NCI-H1092 treated with DMSO at 0.1 percent for 48 hours (cell line): ENCODE measurements around the gene PCNX3.

Source experiments
- DNase-seq: peaks from one replicate; lab custom pipeline; 2025; lab: John Stamatoyannopoulos, UW

Gene PCNX3

GRCh38 chr11:65580756-65581155, 34.8 kb upstream of the PCNX3 start:
- DNase-seq: no peak

- no peak for DNase-seq
Measured at GRCh38 chr11:65581928-65582327, 33.6 kb upstream of the PCNX3 start.

DNA sequence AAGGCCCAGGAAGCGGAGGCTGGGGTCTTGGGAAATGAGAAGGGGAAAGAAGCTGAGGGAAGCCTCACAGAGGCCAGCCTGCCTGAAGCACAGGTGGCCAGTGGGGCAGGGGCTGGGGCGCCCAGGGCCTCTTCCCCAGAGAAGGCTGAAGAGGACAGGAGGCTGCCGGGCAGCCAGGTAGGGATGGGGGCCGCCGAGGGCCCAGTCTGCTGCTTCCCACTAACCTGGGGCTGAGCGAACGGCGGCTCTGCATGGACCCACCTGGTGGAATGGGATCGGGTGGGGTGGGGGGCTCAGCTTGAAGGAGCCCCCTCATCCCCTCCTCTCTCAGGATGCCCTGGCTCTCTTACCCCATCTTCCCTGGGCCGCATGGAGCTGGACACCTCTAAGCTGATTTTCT, 32.0 kb upstream of the PCNX3 start:
- DNase-seq: no peak

GRCh38 chr11:65584106-65584505, 31.5 kb upstream of the PCNX3 start:
- DNase-seq: no peak

DNA sequence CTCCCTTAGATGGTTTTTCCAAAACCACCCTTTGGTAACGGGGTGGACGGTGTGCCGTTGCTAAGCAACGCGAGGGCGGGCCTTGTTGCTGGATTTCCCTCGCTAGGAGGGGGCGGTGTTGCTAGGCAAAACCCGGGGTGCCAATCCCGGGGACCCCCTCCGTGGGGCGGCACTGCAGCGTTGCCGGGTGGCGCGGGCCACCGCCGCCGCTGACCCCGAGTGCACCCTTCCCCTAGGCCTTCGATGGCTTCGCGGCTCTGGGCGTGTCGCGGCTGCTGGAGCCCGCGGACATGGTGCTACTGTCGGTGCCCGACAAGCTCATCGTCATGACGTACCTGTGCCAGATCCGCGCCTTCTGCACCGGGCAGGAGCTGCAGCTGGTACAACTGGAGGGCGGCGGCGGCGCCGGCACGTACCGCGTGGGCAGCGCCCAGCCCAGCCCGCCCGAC, 30.8 kb upstream of the PCNX3 start:
- no peak for DNase-seq

- no peak for DNase-seq
Measured at GRCh38 chr11:65585396-65586246, 30.0 kb upstream of the PCNX3 start.

- no peak for DNase-seq
Measured at GRCh38 chr11:65586247-65586630, 29.3 kb upstream of the PCNX3 start.

DNA sequence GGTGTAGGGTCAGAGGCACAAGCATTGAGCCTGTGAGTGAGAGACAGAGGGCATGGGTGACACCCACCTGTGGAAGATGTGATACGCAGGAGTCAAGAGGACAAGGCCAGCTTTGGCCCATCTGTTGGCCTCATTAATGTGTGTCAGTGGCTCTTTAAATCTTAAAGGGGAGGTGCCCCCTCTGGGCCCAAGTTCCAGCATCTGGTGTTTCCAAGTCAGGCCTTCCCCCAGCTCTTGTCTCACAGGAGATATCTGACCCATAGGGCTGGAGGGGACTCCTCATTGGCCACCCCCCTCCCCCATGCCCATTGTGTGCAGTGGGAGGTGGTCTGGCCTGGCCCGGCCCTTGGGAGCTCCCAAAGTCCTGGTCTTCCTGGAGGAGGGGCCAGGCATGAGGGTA, 28.9 kb upstream of the PCNX3 start:
- no peak for DNase-seq

- DNase-seq: peak; percentile 21
Measured at GRCh38 chr11:65588199-65589054, 27.1 kb upstream of the PCNX3 start.

DNA sequence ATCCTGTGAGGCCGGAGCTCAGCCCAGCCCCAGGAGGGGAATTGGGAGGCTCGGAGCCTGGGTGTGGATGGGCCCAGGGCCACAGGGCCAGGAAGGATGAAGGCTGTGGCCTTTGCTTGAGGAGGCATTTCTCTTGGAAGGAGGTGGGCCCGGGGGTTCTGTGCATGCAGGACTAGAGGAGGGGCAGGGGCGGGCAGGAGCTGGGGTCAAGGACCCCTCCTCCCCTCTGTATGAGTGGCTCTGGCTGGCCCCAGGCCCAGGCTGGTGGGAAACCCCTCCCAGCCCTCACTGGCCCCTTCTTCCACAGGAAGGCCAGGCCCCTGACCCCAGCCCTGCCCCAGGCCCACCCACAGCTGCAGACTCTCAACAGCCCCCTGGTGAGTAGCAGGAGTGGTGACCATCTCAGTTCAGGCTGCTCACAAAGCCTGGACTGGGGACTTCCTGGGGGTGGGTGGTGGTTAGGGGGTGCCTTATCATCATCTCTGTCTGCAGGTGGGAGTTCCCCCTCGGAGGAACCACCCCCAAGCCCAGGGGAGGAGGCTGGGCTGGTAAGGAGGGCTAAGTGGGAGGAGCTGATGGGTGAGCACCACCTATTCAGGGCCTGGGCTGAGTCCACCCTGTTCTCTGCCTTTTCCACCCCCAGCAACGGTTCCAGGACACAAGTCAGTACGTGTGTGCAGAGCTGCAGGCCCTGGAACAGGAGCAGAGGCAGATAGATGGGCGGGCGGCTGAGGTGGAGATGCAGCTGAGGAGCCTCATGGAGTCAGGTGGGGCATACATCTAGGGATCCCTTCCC, 25.9 kb upstream of the PCNX3 start:
- no peak for DNase-seq

DNA sequence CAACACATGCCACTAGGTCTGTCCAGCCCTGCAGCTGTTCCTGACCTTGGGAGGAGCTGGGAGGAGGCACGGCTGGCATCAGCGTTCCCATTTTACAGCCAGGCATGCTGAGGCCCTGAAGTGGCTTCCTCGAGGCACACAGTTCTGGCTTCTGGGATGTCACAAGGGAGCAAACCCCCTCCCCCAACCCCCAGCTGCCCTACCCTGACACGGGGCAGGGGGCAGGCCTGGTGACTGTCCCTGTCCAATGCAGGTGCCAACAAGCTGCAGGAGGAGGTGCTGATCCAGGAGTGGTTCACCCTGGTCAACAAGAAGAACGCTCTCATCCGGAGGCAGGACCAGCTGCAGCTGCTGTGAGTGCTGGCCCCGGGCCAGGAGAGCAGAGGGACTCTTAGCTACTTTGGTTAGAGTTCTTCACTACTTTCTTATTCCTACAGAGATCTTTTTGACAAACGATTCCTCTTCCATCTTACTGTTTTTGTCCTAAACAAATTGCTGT, 25.3 kb upstream of the PCNX3 start:
- DNase-seq: peak; percentile 7

- no peak for DNase-seq
Measured at GRCh38 chr11:65591939-65592857, 23.4 kb upstream of the PCNX3 start.

DNA sequence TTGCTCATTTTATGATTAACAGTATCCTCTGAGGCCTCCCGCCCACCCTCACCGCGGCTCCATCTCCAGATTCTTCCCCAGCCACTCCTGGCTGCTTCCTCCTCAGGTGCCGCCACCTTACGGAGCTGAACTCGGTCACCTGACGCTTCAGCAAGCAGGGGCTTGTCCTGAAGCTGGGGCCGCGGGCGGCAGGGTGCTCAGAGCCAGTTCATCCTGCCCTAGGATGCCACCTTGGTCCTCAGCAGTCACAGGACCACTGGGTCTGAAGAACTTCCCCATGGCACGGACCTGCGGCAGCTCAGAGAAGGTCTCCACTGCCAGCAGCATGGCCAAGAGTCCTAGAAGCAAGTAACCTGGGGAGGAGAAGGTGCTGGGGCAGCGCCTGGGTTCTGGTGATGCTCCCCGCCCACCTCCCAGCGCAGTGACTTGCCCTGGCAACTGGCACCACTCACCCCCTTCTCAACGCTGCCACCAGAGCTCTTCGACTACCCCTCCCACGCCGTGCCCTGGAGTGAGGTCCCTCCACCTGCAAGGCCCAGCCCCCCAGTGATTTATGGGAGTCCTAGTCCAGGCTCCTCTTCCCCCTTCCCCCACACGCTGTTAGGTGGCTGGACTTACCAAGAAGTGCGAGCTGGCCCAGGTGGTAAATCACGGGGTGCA, 22.6 kb upstream of the PCNX3 start:
- DNase-seq: no peak

DNA sequence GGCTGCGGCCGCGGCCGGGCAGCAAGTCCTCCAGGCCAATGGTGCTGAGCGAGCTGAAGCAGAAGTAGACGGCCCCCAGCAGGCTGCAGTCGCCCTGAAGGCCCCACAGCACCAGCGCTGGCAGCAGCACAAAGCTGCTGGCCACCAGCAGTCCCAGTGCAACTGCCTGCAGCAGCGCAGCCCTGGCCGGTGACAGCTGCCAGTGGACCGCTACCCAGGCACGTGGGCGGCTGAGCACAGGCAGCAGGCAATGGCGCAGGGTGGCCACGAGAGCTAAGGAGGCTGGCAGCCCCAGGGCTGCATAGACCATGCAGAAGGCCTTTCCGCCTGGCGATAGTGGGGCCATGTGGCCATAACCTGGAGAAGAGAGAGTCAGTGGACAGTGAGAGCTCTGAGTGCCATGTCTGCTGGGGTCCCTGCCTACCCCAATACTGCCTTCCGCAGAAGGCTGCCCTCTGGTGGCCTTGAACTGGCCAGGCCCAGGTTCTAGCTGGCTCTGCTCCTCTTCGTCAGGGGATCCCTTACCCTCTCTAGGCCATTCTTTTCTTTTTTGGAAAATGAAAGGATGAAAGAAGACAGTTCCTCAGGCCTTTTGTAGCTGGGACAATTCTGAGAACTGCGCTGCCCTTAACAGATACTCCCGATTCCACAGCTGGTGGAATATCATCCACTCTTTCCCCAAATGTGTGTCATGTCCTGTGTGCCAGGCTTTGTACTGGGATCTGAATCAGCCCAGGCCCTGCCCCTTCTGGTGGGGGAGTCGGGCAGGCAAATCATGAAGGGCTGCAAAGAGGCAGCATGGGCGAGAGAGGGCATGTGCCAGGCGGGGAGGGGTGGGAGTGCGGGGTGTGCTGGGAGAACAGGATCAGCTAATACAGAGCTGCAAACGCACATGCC, 21.8 kb upstream of the PCNX3 start:
- peak; percentile 3 for DNase-seq

- no peak for DNase-seq
Measured at GRCh38 chr11:65595131-65595530, 20.4 kb upstream of the PCNX3 start.

DNA sequence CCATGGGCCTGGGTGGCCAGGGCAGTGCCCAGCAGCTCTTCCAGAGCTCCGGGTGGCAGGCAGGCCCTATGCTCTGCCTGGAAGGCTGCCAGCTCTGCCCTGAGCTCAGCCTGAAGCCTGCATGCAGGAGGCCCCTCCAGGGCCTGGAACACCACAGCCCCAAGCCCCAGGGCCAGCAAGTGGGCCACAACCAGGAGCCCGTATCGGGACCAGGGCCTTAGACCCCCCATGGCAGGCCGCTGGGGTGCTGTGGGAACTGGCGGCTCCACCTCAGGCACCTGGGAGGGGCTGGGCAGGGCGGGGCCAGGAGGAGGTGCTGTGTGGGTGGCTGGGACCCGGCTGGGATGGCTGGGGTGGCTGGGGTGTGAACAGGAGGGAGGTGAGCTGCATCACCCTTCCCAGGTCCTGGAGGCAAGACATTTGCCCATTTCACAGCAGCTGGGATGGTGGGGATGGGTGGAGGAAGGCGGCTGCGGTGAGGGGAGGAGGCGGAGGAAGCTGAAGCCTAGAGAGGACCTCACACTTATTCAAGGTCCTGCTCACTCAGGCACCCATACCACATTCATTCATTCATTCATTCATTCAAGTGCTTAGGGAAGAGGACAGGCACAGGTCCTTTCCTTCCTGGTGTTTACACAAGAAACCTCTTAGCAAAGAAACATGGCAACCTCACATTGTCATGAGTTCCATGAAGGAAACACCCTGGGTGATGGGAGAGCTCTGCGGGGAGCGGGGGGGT, 19.9 kb upstream of the PCNX3 start, which contains the start of gene KCNK7:
KCNK7 (minus strand) TSS at position 258 of the 739 bp plus-strand sequence; CDS start at position 230, 28 bp downstream.
- DNase-seq: no peak

DNA sequence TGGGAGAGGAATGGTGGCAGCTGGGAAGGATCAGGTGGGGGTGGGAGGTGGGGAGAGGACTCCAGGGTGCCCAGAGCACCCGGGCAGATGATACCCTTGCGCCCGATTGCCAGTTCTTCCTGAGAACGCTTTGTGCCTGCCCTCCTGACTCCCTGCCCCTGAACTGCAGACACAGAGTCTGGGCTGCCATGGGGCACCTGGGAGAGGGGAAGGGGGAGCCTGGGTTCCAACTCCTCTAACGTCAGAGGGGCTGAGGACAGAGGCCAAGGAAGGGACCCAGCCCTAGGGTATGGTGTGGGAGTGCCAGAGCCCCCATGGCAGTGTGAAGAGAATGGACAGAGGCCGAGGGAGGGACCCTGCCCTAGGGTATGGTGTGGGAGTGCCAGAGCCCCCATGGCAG, 19.1 kb upstream of the PCNX3 start:
- no peak for DNase-seq

DNA sequence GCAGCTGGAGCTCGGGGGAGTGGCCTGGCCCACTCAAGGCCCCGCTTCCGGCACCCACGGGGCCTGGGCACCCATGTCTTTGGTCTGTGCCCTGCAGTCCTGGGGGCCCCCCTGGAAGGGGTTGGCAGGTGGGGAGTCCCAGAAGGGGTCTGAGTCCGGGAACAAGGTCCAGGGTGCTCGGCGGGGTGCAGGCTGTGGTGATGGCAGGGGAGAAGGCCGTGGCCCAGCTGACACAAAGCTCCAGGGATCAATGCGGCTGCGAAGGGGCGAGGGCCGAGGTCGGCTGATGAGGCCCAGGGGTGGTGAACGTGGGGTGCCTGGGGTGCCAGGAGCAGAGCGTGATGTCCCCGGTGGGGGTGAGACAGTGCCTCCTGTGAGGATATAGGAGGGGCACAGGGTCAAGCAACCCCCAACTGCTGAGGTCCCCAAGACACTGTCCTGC, 17.3 kb upstream of the PCNX3 start:
- no peak for DNase-seq
